ENCODE measurements around the gene TSSK6. TPM values are rescaled to one million over a fixed set of nuclear protein-coding genes. Genes with fewer than 3 reads are reported as not detected.

The TSSK6 gene
- total and polyA plus RNA-seq, 2 experiments from 2014 or later = 0.70 to 2.3 TPM

DNA sequence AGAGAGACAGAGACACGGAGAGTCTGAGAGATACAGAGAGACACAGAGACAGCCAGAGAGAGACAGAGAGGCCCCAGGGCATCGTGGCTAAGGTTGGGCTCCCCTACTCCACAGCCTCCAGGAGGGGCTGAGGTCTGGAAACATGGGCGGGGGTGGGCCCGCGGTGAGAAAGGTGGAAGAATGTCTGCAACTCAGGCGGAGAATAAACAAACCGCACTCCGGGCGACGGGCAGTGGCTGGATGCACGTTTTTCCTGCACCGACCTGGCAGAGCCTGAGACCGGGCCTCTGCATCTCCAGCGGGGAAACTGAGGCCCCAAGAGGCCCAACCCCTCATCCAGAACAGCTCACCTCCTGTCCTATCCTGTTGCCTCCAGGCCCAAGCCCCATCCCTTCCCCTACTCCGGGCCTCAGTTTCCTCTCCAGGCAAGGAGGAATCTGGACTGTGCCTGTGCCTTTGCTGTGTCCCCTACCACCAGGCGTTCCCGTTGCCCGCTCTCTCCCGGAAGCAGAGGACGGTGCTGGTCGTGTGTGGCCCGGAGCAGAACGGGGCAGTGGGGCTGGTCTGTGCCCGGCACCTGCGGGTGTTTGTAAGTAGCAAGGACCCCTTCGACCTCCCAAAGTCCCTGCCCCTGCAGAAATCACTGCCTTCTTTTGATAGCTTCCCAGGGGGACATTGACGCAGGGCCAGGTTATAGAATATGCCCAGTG lies 19.4 kb upstream of the TSSK6 start:
- Histone ChIP-seq H3K36me3 (ENCODE audit: low read depth) (no peaks in the 10 kb centered on the region), H4K20me1 (ENCODE audit: insufficient read depth) (no peaks in the 10 kb centered on the region), H3F3A (ENCODE audit: insufficient read depth) (peaks cover 12% of the 10 kb centered on the region), H3K79me2 (ENCODE audit: insufficient read depth) (no peaks in the 10 kb centered on the region), H3K9me3 (ENCODE audit: low read depth) (no peaks in the 10 kb centered on the region), H3K4me1 (ENCODE audit: insufficient read depth) (peaks cover 3% of the 10 kb centered on the region; the same call in 1 of the 2 replicates), H3K4me2 (ENCODE audit: unreplicated experiment) (no peak overlapping the region), H3K27me3 (replicated peaks; ENCODE audit: insufficient read depth) (no peaks in the 10 kb centered on the region), H3K9me2 (ENCODE audit: insufficient read depth) (no peaks in the 10 kb centered on the region), H2AFZ (no peak overlapping the region), H3K4me3 (no peak overlapping the region), H3K9ac (no peak overlapping the region), H3K27ac (no peak overlapping the region)
- no peak for TF ChIP-seq EZH2phosphoT487 (IDR thresholded peaks at IDR 0.05; ENCODE audit: insufficient read depth, low read depth)
- no peak for TF ChIP-seq EZH2 (IDR thresholded peaks at IDR 0.05; ENCODE audit: insufficient read depth, poor library complexity, severe bottlenecking)
- in situ Hi-C loops (cut with MboI) = loop anchor here (5.0 to 25.0 kb wide), 3 partner anchors 108 to 703 kb away; partner anchors contain the start of gene GMIP
- WGBS, 2 experiments (ENCODE audit: low coverage in 1 of 2, low lambda C conversion rate in 2 of 2, missing lambda C conversion rate in 2 of 2) = 76 to 77% methylated on average over 18 to 27 of the region's 27 CpGs
- DNase-seq = no peak

DNA sequence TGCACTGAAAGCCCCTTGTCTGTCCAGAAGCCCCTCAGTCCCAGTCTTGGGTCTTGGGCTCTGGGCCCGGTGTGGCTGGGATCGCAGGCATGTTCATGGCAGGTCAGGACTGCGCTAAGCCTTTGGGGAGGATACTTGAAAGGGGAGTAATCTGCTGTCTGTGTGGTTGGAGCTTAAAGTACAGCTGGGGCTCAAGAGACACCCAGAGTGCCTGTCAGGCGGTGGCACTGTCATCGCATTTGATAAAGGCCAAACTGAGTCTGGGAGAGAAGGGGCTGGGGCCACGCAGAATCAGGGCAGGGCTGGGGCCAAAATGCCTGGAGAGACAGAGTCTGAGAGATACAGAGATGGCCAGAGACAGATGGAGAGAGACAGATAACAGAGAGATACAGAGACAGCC lies 18.5 kb upstream of the TSSK6 start:
- Histone ChIP-seq H3K9ac (no peak overlapping the region), H3F3A (ENCODE audit: insufficient read depth) (peaks cover 12% of the 10 kb centered on the region), H2AFZ (no peak overlapping the region), H3K27ac (no peak overlapping the region), H3K9me3 (ENCODE audit: low read depth) (no peaks in the 10 kb centered on the region), H3K36me3 (ENCODE audit: low read depth) (no peaks in the 10 kb centered on the region), H4K20me1 (ENCODE audit: insufficient read depth) (no peaks in the 10 kb centered on the region), H3K9me2 (ENCODE audit: insufficient read depth) (no peaks in the 10 kb centered on the region), H3K79me2 (ENCODE audit: insufficient read depth) (no peaks in the 10 kb centered on the region), H3K4me2 (ENCODE audit: unreplicated experiment) (no peak overlapping the region), H3K4me3 (no peak overlapping the region), H3K27me3 (replicated peaks; ENCODE audit: insufficient read depth) (no peaks in the 10 kb centered on the region), H3K4me1 (ENCODE audit: insufficient read depth) (peaks cover 3% of the 10 kb centered on the region; the same call in 1 of the 2 replicates)
- 76 to 83% methylated on average over 6 of the region's 6 CpGs for WGBS, 2 experiments (ENCODE audit: low coverage in 1 of 2, low lambda C conversion rate in 2 of 2, missing lambda C conversion rate in 2 of 2)
- DNase-seq = no peak
- TF ChIP-seq EZH2 (IDR thresholded peaks at IDR 0.05; ENCODE audit: insufficient read depth, poor library complexity, severe bottlenecking) (no peak), EZH2phosphoT487 (IDR thresholded peaks at IDR 0.05; ENCODE audit: insufficient read depth, low read depth) (no peak)
- in situ Hi-C loops (cut with MboI) = loop anchor here (25.0 kb wide), 2 partner anchors 403 to 703 kb away; no protein-coding TSS in a partner anchor

DNA sequence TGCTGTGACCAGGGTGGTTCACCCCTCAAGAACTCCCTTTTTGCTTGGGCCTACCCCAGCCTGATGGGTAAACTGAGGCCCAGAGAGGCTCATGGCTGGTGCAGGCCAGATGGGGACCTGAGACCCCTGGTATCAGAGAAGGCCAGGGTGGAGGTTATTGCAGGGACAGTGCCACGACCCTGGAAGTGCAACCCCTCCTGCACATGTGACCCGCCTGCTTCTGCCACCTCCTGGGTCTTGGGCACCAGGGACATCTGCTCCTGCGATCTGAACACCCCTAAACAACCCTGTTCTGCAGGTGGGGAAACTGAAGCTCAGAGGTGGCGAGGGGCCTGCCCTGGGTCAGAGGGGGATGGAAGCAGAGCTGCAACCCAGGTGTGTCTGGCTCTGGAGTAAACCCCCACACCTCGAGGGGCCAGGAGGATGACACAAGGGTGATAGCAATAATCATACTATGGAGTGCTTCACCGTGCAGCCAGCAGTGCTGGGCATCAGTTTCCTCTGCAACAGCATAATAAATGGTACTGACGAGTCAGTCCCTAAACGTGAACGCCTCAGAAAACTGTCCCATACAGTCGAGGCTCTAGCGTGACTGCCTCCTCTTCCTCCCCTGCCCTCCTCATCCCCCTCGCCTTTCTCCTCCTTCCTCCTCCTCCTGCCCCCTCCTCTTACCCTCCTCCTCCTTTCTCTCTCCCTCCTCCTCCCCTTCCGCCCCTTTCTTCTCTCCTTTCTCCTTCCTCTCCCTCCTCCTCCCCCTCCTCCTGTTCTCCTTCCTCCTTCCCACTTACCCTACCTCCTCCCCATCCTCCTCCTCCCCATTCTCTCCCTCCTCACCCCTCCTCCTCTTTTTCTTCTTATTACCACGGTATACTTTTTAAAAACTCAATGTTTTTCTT lies 17.7 kb upstream of the TSSK6 start:
- no peaks in the 10 kb centered on the region for H3K9me3 ChIP-seq (ENCODE audit: low read depth)
- in situ Hi-C loops (cut with MboI) = loop anchor here (25.0 kb wide), 2 partner anchors 404 to 704 kb away; no protein-coding TSS in a partner anchor
- no peaks in the 10 kb centered on the region for H4K20me1 ChIP-seq (ENCODE audit: insufficient read depth)
- no peaks in the 10 kb centered on the region for H3K27me3 ChIP-seq (replicated peaks; ENCODE audit: insufficient read depth)
- no peak overlapping the region for H2AFZ ChIP-seq
- H3K36me3 ChIP-seq (ENCODE audit: low read depth) = no peaks in the 10 kb centered on the region
- H3K79me2 ChIP-seq (ENCODE audit: insufficient read depth) = no peaks in the 10 kb centered on the region
- TF ChIP-seq EZH2phosphoT487 (IDR thresholded peaks at IDR 0.05; ENCODE audit: insufficient read depth, low read depth) = no peak
- no peak for TF ChIP-seq EZH2 (IDR thresholded peaks at IDR 0.05; ENCODE audit: insufficient read depth, poor library complexity, severe bottlenecking)
- H3K27ac ChIP-seq = no peak overlapping the region
- H3F3A ChIP-seq (ENCODE audit: insufficient read depth) = peaks cover 12% of the 10 kb centered on the region
- no peak for DNase-seq
- H3K9me2 ChIP-seq (ENCODE audit: insufficient read depth) = no peaks in the 10 kb centered on the region
- H3K9ac ChIP-seq = no peak overlapping the region
- H3K4me2 ChIP-seq (ENCODE audit: unreplicated experiment) = no peak overlapping the region
- H3K4me1 ChIP-seq (ENCODE audit: insufficient read depth) = peaks cover 3% of the 10 kb centered on the region; the same call in 1 of the 2 replicates
- H3K4me3 ChIP-seq = no peak overlapping the region
- WGBS, 2 experiments (ENCODE audit: low coverage in 1 of 2, low lambda C conversion rate in 2 of 2, missing lambda C conversion rate in 2 of 2) = 80 to 84% methylated on average over 10 to 14 of the region's 14 CpGs

Measured in GM23248 (cell line).